HG03064 (cell line): Measurements from ENCODE around the gene PLB1.
"Not testable (repeated sequence)": the region's sequence is repeated elsewhere in the genome, so short reads cannot be mapped to it uniquely, and the experiment has no call there.

Experiments used
- ATAC-seq: cut with Tn5 transposase; IDR thresholded peaks from one replicate; pipeline ENCODE4 v1.9.1; 2021; ENCODE audit warnings: low read depth; ENCODE audit not compliant: unreplicated experiment

The PLB1 gene

DNA sequence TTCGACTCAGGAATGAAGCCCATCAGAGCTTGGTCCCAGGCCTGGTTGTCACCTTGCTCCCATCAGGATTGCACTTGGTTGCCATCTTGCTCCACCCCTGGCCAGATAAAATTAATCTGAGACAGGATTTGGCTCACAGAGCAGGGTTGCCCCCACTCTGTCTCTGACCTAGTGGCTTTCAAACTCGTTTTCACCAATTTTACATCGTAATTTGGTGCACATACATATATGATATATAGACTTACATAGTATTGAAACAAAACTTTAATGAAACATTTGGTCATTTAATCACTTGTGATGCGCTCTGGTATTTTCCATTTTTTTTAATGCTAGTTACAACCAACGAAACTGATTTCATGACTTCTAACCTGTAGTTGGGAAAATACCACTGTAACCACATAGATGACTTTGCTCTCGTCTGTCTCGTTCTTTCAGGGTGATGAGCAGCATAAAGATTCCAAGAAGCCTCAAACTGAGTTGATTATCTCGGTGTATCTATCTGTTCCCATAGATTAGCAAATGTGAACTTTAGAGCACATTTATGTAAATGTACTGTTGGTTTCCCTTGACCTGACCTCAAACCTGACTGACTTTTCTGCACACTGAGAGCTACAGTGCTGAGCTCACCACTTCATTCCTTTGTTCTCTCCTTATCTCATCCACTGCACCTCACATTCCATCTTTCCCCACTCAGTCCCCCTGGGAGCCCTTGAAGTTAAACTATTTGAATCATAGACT, 30.5 kb upstream of the PLB1 start:
- no peak for ATAC-seq

DNA sequence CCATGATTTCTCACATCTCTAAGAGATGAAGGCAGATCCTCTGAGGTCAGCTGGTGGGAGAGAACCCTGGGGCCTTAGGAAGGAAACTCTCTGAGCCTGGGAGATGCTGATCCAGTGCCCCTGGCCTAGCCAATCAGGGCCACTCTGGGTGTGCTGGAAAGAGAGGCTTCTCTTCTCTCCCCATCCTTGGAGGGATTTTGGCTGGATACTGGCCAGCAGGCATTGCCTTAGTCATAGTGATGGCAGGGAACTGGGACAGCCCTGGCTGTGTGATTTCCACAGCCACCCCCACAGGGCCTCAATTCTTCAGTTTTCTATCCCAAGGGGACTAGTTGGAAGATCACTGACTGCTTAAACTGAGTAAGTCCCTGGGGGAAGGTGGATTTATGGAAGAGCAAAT, 26.6 kb upstream of the PLB1 start:
- ATAC-seq = no peak

DNA sequence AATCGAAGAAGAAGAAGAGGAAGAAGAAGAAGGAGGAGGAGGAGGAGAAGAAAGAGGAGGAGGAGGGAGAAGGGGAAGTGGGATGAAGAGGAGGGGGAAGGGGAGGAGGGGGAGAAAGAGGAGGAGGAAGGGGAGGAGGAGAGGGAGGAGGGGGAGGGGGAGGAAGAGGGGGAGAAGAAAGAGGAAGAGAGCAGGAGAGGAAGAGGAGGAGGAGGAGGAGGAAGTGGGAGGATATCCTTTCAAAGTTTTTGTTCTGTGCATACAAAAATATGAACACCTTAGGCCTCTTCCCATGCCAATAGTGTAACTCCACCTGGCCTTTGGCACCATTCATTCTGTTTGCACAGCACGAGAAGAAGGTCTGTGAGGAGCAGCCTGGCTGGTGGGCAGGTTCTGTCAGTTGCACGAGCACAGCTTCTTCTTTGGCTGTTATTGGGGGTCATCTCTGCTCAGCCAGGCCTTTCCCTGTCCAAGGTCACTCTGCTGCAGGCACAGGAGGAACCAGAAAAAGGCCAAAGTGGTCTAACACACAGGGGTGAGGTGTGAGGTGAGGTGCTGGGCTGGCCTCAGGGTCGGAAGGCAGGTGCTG, 25.8 kb upstream of the PLB1 start:
- ATAC-seq = no peak

DNA sequence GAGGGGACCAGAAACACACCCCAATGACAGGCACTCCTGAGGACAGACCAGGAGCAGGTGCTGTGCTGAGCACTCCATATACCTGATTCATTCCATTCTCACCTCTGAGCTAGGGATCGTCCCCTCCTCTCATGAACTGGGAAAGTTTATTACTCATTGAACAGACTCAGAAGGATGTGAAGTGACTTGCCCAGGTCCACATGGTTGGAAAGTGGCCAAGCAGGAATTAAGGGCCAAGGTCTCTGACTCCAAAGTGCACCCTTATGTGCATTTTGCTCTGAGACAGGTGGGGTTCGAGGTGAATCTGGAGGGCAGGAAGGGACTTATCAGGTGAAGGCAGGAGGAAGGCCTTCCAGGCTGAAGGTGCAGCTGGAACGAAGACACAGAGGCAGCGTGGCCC, 25.1 kb upstream of the PLB1 start:
- ATAC-seq = no peak

DNA sequence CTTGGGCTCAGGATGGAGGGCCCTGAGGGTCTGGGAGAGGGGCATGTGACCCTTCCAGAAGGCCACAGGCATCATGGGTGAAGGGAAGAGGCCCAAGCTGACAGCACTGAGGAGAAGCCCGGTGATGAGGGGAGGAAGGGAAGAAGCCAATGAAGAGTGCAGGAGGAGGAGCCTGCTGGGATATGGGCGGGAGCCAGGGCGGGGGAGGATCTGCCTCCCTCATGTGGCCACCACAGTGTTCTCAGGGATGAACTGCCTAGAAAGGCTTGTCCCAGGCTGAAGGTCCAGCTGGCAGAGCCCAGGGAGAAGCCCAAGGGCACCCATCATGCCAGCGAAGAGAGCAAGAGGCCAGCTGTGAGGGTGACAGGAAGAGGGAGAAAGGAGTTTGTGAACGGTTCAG, 24.6 kb upstream of the PLB1 start:
- ATAC-seq = no peak

DNA sequence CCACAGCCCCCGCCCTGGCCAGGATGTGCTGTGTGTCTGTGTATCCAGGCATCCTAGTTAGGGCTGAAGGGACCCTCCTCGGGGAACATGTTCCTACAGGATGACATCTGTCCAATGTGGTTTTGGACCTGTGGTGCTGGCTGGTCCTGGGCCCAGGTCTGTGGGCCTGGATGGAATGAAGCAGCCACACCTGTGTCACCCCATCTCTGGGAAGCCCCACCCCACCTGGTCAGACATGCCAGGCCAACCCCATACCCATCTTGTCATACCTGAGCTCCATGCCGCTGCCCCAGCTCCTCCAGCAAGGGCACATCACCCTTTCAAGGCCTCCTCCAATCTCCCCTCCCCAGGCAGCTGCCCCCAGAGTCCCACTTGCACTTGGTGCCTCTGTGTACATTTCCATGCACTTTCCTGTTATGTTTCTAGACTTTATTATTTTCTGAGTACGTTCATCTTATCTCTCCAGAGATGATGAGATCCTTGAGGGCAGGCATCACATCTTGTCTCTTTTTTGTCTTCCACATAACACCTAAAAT, 24.1 kb upstream of the PLB1 start:
- no peak for ATAC-seq

DNA sequence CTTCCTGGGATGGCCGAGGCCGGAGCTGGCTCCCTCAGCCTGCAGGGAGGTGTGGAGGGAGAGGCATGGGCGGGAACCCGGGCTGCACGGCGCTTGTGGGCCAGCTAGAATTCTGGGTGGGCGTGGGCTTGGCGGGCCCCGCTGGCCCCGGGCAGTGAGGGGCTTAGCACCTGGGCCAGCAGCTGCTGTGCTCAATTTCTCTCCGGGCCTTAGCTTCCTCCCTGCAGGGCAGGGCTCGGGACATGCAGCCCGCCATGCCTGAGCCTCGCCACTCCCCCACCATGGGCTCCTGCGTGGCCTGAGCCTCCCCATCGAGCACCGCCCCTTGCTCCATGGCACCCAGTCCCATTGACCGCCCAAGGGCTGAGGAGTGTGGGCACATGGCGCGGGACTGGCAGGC, 23.2 kb upstream of the PLB1 start:
- ATAC-seq = not testable (repeated sequence)

DNA sequence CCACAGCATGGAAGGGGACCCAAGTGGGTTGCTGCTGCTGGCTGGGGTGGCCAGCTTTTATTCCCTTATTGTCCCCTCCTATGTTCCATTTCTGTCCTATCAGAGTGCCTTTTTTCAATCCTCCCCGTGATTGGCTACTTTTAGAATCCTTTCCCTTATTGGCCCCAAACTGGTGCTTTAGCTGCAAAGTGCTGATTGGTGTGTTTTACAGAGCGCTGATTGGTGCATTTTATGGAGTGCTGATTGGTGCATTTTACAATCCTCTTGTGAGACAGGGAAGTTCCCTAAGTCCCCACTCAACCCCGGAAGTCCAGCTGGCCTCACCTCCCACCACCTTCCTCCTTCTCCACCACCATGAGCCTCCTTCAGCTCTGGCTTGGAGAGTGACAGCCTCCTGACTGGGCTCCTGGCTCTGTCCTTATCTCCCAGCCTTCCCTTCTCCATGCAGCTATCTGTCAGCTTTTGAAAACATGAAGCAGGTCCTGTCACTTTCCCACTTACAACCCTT, 20.7 kb upstream of the PLB1 start:
- ATAC-seq = no peak

DNA sequence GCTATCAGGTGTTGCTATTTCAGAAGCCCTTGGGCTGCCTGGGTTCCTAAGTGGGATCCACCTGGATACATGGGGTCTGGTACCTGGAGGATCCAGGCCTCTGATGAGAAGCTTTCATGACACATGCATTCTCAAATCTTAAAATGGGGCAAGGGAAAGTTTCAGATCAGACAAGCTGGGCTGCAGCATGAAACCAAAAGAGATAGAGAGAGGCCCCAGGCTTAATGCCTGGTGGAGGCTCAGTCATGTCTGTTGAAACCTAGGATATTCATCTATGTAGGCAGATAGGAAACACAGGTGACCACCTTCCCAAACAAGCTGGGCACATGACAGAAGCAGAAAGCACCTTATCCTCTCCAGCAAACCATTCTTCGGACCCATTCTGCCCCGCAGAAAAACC, 18.8 kb upstream of the PLB1 start:
- no peak for ATAC-seq

DNA sequence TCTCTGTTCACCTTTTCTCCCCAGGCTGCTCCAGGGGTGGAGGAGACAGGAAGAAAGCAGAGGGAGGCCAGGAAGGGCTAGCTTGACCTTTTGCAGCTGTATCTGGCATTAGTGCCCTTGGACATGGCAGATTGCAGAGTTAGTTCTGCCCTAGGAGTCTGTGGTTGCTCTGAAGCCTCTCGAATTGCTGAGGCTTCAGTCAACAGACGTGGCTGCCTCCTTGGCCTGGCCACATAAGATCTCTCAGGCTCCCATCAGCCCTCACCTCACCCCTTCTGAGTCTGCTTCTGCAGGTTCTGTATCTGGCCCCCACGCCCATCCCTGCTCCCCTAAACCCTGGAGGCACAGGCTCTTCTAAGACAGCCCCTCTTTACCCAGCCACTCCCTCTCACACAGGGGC, 18.2 kb upstream of the PLB1 start:
- no peak for ATAC-seq

DNA sequence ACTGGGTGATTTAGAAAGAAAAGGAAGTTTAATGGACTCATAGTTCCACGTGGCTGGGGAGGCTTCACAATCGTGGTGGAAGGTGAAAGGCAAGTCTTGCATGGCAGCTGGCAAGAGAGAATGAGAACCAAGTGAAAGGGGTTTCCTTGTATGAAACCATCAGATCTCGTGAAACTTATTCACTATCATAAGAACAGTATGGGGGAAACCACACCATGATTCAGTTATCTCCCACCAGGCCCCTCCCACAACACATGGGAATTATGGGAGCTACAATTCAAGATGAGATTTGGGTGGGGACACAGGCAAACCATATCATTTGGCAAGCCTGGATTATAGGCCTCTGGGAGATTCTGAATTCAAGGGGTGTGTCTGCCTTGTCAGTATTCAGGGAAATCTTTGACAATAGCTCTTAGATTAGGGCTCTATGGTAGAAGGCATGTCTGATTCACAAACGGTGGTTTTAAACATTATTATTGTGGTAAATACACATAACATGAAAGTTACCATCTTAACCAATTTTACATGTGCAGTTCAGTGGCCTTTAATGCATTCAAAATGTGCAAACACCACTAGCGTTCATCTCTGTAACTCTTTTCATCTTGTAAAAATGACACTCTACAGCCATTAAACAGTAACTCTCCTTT, 15.3 kb upstream of the PLB1 start:
- no peak for ATAC-seq

DNA sequence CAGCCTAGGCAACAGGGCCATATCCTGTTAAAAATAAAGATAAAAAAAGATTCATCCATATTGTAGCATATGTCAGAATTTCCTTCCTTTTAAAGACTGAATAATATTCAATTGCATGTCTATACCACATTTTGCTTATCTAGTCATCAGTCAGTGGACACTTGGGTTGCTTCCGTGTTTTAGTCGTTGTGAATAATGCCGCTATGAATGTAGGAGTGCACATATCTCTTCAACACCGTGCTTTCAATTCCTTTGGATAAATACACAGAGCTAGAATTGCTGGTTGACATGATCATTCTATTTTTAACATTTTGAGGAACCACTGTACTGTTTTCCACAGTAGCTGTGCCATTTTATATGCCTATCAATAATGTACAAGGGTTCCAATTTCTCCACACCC, 14.0 kb upstream of the PLB1 start:
- no peak for ATAC-seq

DNA sequence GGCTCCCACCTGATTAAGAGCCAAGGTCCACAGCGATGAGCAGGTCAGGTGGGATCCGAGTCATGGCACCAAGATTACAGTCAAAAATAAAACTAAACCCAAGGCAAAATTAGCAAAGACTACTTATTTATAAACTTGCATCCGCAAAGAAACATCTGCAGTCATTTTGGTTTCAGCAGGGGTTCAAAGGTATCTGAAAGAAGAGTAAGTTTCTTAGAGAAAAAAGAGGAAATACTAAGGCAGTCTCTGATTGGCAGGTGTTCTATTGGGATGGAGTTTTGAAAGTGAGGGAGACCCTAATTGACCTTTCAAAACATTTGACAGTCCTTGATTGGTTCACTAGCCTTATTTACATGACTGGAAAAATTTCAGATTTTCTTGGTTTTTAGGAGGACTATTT, 11.0 kb upstream of the PLB1 start:
- ATAC-seq = no peak

DNA sequence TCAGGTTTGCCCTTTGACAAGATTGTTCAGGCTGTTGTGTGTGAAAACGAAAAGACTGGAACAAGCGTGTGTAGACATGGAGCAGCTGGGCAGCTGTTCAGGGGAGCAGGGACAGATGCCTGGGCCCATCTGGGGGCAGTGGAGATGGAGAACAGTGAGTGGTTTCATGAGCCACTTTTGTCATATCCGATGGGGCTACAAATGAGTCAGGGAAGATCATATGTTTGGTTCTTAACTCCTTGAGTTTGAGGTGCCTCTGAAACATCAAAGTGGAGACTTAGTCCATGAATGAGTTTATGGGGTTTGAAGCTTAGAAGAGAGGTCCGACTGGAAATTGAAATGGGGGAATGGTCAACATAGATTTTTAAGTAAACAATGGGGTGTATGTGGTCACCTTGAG, 9.3 kb upstream of the PLB1 start:
- no peak for ATAC-seq

DNA sequence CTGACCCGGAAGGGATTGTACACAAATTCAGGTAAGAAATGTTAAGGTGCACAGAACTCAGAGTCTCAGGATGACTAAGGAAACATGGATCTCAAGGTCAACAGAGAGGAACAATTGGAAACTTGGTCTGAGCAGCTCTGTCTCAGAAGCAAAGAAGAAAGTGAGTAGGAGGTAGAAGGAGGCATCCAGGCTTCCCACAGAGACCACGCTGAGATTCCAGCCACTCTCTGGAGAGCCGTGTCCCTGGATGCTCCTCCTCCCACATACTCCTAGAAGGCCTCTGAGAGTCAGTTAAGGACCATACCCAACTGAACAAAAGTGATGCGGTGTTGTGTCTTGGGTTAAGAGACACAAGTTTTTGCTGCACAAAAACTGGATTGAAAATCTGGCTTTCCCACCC, 8.6 kb upstream of the PLB1 start:
- ATAC-seq = no peak

DNA sequence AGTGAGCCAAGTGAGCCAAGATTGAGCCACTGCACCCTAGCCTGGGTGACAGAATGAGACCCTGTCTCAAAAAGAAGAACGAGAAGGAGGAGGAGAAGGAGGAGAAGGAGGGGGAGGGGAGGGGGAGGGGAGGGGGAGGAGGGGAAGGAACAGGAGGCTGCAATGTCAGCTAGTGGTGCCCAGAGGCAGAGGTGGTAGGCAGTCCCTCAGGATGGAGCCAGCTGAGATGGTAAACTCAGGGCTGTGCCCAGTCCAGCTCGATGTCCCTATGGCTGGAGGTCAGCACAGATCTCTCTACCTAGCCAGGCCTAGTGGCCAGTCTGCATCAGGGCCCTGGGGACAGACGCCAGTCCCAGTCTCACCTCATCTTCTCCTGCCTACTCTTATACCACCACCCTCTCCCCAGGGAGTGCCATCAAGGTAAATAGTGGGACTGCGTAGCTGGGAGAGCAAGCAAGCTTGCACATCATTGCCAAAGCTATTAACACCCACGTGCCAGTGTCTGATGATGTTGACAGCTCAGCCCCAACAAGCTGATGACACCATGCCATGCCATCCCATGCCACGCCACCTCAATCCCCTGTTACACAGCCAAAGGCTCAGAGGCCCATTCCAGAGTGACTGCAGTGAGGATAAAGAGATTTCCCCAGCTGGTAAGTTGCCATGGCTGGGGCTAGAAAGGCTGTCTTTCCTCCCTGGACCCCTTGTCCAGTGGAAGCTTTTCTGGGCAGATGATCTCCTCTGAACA, 7.6 kb upstream of the PLB1 start:
- ATAC-seq = no peak

DNA sequence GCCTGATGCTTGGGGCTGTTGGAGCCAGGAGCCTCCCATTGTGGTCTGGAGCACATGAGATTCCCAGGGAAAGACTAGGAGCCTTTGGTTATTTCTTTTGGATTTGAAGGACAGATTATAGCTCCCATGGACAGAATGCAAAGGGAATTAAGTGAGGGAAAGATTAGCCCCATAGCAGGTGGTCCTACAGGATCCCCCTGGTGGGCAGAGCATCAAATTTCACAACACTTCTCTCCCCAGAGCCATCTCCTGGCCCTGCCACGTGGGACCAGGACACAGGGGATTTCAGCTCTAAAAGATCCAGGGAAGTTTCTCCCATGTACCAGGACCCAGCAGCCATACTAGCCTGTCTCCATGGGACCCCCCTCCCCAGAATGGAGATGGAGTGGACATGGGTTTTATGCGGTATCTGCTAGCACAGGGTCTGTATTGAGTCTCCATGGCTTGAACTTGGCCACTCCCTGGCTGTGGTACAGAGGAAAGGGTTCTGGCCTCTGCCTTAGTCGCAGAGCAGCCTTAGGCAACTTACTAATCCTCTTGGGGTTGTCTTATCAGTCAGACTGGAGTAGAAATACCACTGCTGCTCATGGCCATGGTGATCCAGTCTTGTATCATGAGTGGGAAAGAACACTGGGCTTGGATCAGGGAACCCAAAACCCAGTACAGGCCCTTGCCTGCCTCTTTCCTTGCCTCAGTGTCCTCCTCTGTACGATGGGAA, 6.8 kb upstream of the PLB1 start:
- ATAC-seq = no peak

DNA sequence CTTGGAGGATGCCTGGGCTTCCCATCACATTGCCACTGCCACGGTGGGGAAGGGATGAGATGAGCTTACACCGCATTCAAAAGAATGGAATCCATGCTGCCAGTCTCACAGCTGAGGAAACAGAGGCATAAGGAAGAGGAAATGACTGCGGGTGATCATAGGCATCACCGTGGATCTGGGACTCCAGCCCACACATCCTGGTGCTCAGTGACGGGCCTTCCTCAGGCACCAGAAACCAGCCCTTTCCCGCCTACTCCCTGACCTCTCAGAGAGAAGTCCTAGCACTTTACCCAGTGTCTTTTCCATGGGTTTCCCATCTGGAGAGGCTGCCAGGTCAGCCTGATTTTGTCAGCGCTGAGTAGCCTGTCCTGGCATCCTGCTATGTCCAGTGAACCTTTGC, 5.3 kb upstream of the PLB1 start:
- ATAC-seq = no peak

DNA sequence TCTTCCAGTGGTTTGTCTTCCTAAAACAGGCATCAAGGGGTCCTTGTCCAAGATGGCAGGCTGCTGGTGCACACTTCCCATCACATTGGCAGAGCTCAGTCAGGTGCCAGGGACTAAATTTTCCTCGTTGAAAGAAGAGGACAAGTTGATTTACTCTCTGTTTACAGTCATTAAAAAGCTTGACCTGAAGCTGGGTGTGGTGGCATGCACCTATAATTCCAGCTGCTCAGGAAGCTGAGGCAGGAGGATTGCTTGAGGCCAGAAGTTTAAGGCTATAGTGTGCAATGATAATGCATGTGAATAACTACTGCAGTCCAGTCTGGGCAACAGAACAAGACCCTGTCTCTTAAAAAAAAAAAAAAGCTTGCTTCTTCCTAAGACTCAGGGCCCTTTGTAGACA, 3.6 kb upstream of the PLB1 start:
- ATAC-seq = no peak

DNA sequence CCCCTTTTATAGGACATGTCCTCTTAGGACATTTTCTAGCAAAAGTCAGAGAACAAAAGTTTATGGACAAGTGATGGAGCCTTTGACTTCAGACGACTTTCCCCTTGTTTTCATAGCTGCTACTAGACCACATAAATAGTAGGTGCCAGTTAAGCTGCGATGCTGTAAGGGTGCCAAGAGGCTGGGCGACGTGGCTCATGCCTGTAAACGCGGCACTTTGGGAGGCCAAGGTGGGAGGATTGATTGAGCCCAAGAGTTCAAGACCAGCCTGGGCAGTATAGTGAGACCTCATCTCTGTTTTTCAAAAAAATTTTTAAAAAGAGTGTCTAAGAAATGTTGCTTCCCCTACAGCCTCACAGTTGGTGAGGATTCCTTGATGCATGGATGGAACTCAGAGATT, 2.2 kb upstream of the PLB1 start:
- ATAC-seq = no peak
